NCI-H1105 treated with DMSO at 0.1 percent for 48 hours (cell line): ENCODE results near the gene ROPN1.
A peak's percentile ranks its signal among the peaks of the same experiment; 100 is the strongest.
"Not testable (repeated sequence)": the region's sequence is repeated elsewhere in the genome, so short reads cannot be mapped to it uniquely, and the experiment has no call there.

ENCODE experiments used
- DNase-seq: peaks from one replicate; lab custom pipeline; 2025; lab: John Stamatoyannopoulos, UW

The ROPN1 gene

GRCh38 chr3:123993818-123994217, 1.9 kb upstream of the ROPN1 start:
- peak; percentile 95 for DNase-seq

GRCh38 chr3:123986427-123986826, 5.5 kb downstream of the ROPN1 start:
- DNase-seq, result no peak

GRCh38 chr3:123984957-123985356, 7.0 kb downstream of the ROPN1 start:
- DNase-seq, result peak; percentile 84

GRCh38 chr3:123984350-123984749, 7.6 kb downstream of the ROPN1 start:
- no peak for DNase-seq

- not testable (repeated sequence) for DNase-seq
These were observed 10.6 kb downstream of the ROPN1 start for GRCh38 chr3:123981317-123981716.

- DNase-seq, result no peak
These were observed 11.4 kb downstream of the ROPN1 start for GRCh38 chr3:123980539-123980938.

- peak; percentile 70 for DNase-seq
These were observed 12.1 kb downstream of the ROPN1 start for GRCh38 chr3:123979525-123980501.

- DNase-seq, result not testable (repeated sequence)
These were observed 15.0 kb downstream of the ROPN1 start for GRCh38 chr3:123976904-123977303.

GRCh38 chr3:123976181-123976898, 15.6 kb downstream of the ROPN1 start:
- DNase-seq, result not testable (repeated sequence)

- not testable (repeated sequence) for DNase-seq
These were observed 16.9 kb downstream of the ROPN1 start for GRCh38 chr3:123975030-123975429.

- no peak for DNase-seq
These were observed 20.5 kb downstream of the ROPN1 start for GRCh38 chr3:123971406-123971805.

- DNase-seq, result peak; percentile 87
These were observed 24.7 kb downstream of the ROPN1 start for GRCh38 chr3:123967260-123967659.

- not testable (repeated sequence) for DNase-seq
These were observed 25.1 kb downstream of the ROPN1 start for GRCh38 chr3:123966799-123967198.

GRCh38 chr3:123964793-123965192, 27.1 kb downstream of the ROPN1 start:
- DNase-seq, result not testable (repeated sequence)

- no peak for DNase-seq
These were observed 30.4 kb downstream of the ROPN1 start for GRCh38 chr3:123961508-123961856.

GRCh38 chr3:123960781-123961507, 31.0 kb downstream of the ROPN1 start, which contains the start of gene CCDC14:
CCDC14 (minus strand) TSS chr3:123961229; CDS start chr3:123961173, 56 bp downstream.
- peak; percentile 99 for DNase-seq

GRCh38 chr3:123953735-123954134, 38.2 kb downstream of the ROPN1 start:
- DNase-seq, result peak; percentile 40

GRCh38 chr3:123952844-123953520, 38.9 kb downstream of the ROPN1 start:
- no peak for DNase-seq

GRCh38 chr3:123951522-123952447, 40.1 kb downstream of the ROPN1 start:
- DNase-seq, result peak; percentile 89

GRCh38 chr3:123949641-123950040, 42.3 kb downstream of the ROPN1 start:
- no peak for DNase-seq
